HG03175 (cell line): ENCODE data around the gene PTPRCAP.
"Not testable (repeated sequence)": the region's sequence is repeated elsewhere in the genome, so short reads cannot be mapped to it uniquely, and the experiment has no call there.

Experiments
- ATAC-seq: cut with Tn5 transposase; IDR thresholded peaks from one replicate; pipeline ENCODE4 v1.9.1; 2021; ENCODE audit warnings: mild to moderate bottlenecking, moderate library complexity; ENCODE audit not compliant: unreplicated experiment

PTPRCAP gene

GRCh38 chr11:67465530-67465929 is 28.0 kb upstream of the PTPRCAP start:
- not testable (repeated sequence) for ATAC-seq

GRCh38 chr11:67465189-67465510 is 27.7 kb upstream of the PTPRCAP start:
- no peak for ATAC-seq

- peak; percentile 55 for ATAC-seq
These were observed 27.1 kb upstream of the PTPRCAP start for GRCh38 chr11:67464411-67465188.

GRCh38 chr11:67463680-67464410 is 26.4 kb upstream of the PTPRCAP start:
- no peak for ATAC-seq

GRCh38 chr11:67463186-67463585 is 25.7 kb upstream of the PTPRCAP start:
- ATAC-seq: no peak

- no peak for ATAC-seq
These were observed 20.8 kb upstream of the PTPRCAP start for GRCh38 chr11:67458266-67458665.

GRCh38 chr11:67457453-67457852 is 20.0 kb upstream of the PTPRCAP start:
- ATAC-seq: no peak

- no peak for ATAC-seq
These were observed 18.7 kb upstream of the PTPRCAP start for GRCh38 chr11:67456068-67456705.

- ATAC-seq: no peak
These were observed 17.6 kb upstream of the PTPRCAP start, which contains the start of gene CABP4 for GRCh38 chr11:67455054-67455453. Gene CABP4, plus strand, starts transcription at chr11:67455354. Its CDS starts 70 bp downstream, at chr11:67455424.

- ATAC-seq: no peak
These were observed 16.6 kb upstream of the PTPRCAP start for GRCh38 chr11:67453816-67454732.

GRCh38 chr11:67452141-67452952 is 14.9 kb upstream of the PTPRCAP start, which contains the start of gene GPR152:
Gene GPR152, minus strand, starts transcription at chr11:67452729. Its CDS starts 5 bp downstream, at chr11:67452724.
- no peak for ATAC-seq

- no peak for ATAC-seq
These were observed 14.1 kb upstream of the PTPRCAP start for GRCh38 chr11:67451658-67451976.

GRCh38 chr11:67450796-67451657 is 13.5 kb upstream of the PTPRCAP start:
- ATAC-seq: no peak

- no peak for ATAC-seq
These were observed 11.8 kb upstream of the PTPRCAP start for GRCh38 chr11:67449116-67449844.

GRCh38 chr11:67448220-67448609 is 10.7 kb upstream of the PTPRCAP start:
- ATAC-seq: no peak

GRCh38 chr11:67445515-67445914 is 8.0 kb upstream of the PTPRCAP start:
- no peak for ATAC-seq

GRCh38 chr11:67442504-67443404 is 5.3 kb upstream of the PTPRCAP start:
- ATAC-seq: no peak
